ENCODE results near the gene CRYBB1. TPM values are rescaled to one million over a fixed set of nuclear protein-coding genes. Genes with fewer than 3 reads are reported as not detected.

The CRYBB1 gene
- total and polyA plus RNA-seq, 2 experiments from 2014 or later, result 1.6 to 3.7 TPM

GRCh38 chr22:26636296-26636695, 18.5 kb upstream of the CRYBB1 start:
- TF ChIP-seq, protein P1, sequence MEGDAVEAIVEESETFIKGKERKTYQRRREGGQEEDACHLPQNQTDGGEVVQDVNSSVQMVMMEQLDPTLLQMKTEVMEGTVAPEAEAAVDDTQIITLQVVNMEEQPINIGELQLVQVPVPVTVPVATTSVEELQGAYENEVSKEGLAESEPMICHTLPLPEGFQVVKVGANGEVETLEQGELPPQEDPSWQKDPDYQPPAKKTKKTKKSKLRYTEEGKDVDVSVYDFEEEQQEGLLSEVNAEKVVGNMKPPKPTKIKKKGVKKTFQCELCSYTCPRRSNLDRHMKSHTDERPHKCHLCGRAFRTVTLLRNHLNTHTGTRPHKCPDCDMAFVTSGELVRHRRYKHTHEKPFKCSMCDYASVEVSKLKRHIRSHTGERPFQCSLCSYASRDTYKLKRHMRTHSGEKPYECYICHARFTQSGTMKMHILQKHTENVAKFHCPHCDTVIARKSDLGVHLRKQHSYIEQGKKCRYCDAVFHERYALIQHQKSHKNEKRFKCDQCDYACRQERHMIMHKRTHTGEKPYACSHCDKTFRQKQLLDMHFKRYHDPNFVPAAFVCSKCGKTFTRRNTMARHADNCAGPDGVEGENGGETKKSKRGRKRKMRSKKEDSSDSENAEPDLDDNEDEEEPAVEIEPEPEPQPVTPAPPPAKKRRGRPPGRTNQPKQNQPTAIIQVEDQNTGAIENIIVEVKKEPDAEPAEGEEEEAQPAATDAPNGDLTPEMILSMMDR (conservative IDR thresholded peaks at IDR 0.05; ENCODE audit: low read depth in 2 of 2), result no peak
- TF ChIP-seq, protein P2, sequence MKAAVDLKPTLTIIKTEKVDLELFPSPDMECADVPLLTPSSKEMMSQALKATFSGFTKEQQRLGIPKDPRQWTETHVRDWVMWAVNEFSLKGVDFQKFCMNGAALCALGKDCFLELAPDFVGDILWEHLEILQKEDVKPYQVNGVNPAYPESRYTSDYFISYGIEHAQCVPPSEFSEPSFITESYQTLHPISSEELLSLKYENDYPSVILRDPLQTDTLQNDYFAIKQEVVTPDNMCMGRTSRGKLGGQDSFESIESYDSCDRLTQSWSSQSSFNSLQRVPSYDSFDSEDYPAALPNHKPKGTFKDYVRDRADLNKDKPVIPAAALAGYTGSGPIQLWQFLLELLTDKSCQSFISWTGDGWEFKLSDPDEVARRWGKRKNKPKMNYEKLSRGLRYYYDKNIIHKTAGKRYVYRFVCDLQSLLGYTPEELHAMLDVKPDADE (IDR thresholded peaks at IDR 0.05), result no peak
- TF ChIP-seq ZNF462 (CRISPR knock-in tag; IDR thresholded peaks at IDR 0.05), result no peak
- no peak for TF ChIP-seq CREB1 (CRISPR knock-in tag; IDR thresholded peaks at IDR 0.05; ENCODE audit: low read depth)
- no peak for TF ChIP-seq NANOG (IDR thresholded peaks at IDR 0.05; ENCODE audit: borderline replicate concordance)
- TF ChIP-seq POLR2AphosphoS5 (IDR thresholded peaks at IDR 0.05; ENCODE audit: low read depth), result no peak
- TF ChIP-seq, protein P3, sequence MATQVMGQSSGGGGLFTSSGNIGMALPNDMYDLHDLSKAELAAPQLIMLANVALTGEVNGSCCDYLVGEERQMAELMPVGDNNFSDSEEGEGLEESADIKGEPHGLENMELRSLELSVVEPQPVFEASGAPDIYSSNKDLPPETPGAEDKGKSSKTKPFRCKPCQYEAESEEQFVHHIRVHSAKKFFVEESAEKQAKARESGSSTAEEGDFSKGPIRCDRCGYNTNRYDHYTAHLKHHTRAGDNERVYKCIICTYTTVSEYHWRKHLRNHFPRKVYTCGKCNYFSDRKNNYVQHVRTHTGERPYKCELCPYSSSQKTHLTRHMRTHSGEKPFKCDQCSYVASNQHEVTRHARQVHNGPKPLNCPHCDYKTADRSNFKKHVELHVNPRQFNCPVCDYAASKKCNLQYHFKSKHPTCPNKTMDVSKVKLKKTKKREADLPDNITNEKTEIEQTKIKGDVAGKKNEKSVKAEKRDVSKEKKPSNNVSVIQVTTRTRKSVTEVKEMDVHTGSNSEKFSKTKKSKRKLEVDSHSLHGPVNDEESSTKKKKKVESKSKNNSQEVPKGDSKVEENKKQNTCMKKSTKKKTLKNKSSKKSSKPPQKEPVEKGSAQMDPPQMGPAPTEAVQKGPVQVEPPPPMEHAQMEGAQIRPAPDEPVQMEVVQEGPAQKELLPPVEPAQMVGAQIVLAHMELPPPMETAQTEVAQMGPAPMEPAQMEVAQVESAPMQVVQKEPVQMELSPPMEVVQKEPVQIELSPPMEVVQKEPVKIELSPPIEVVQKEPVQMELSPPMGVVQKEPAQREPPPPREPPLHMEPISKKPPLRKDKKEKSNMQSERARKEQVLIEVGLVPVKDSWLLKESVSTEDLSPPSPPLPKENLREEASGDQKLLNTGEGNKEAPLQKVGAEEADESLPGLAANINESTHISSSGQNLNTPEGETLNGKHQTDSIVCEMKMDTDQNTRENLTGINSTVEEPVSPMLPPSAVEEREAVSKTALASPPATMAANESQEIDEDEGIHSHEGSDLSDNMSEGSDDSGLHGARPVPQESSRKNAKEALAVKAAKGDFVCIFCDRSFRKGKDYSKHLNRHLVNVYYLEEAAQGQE (IDR thresholded peaks at IDR 0.05; ENCODE audit: unreplicated experiment), result no peak
- no peak for TF ChIP-seq EZH2phosphoT487 (IDR thresholded peaks at IDR 0.05; ENCODE audit: unreplicated experiment)
- no peak for TF ChIP-seq EZH2 (IDR thresholded peaks at IDR 0.05; ENCODE audit: low read depth, unreplicated experiment)
- TF ChIP-seq ZNF331 (CRISPR knock-in tag; IDR thresholded peaks at IDR 0.05; ENCODE audit: low read depth), result no peak
- no peak for TF ChIP-seq ZNF114 (CRISPR knock-in tag; IDR thresholded peaks at IDR 0.05)
- TF ChIP-seq JUNB (IDR thresholded peaks at IDR 0.05; ENCODE audit: unreplicated experiment), result no peak
- TF ChIP-seq STAT1 (IDR thresholded peaks at IDR 0.05; ENCODE audit: unreplicated experiment), result no peak
- Mint-ChIP-seq H3K27ac (no peak overlapping the region), H3K4me3 (no peak overlapping the region), H3K9me3 (no peaks in the 10 kb centered on the region), H3K27me3 (ENCODE audit: insufficient read depth, low read depth, poor library complexity) (peaks cover 17% of the 10 kb centered on the region), H3K36me3 (ENCODE audit: low read depth) (no peaks in the 10 kb centered on the region), H3K4me1 (peaks cover 30% of the 10 kb centered on the region)
- ATAC-seq (no peak), DNase-seq (ENCODE audit: low spot score) (no peak)
- Histone ChIP-seq H3K36me3 (ENCODE audit: insufficient read depth) (no peaks in the 10 kb centered on the region), H3K27ac (ENCODE audit: low read depth) (no peak overlapping the region), H3K79me2 (replicated peaks; ENCODE audit: insufficient read depth) (no peaks in the 10 kb centered on the region), H3F3A (replicated peaks; ENCODE audit: low read depth) (no peaks in the 10 kb centered on the region), H3K4me1 (ENCODE audit: insufficient read depth) (peaks cover 30% of the 10 kb centered on the region), H4K20me1 (replicated peaks; ENCODE audit: insufficient read depth) (no peaks in the 10 kb centered on the region), H3K4me3 (no peak overlapping the region), H3K9me2 (ENCODE audit: insufficient read depth) (no peaks in the 10 kb centered on the region), H2AFZ (no peak overlapping the region), H3K27me3 (ENCODE audit: insufficient read depth) (no peaks in the 10 kb centered on the region), H3K4me2 (no peak overlapping the region)
